Endothelial cell of umbilical vein (primary cell): ENCODE data around the gene SLC12A9. TPM values are rescaled to one million over a fixed set of nuclear protein-coding genes. Genes with fewer than 3 reads are reported as not detected.

Experiments
- BruUV-seq: library from RNA; stranded (reverse); fragments of 400-500 nt; replicated peaks from 2 replicates; lab custom pipeline; 2021; lab: Mats Ljungman, UMichigan
- CTCF ChIA-PET: fragments of 300-600, 350-600 bp; sonication (Branson Sonifier 250); formaldehyde crosslinking; loops from one replicate; lab custom pipeline; 2021; ENCODE audit warnings: antibody characterized with exemption, inconsistent platforms; lab: Charles Lee
- POLR2A ChIA-PET: fragments of 300-600, 350-600 bp; sonication (Branson Sonifier 250); formaldehyde crosslinking; loops from one replicate; lab custom pipeline; 2021; ENCODE audit warnings: antibody characterized with exemption, inconsistent platforms; lab: Charles Lee
- DNase-seq: peaks from one replicate; pipeline ENCODE4 v3.0.0-alpha.2; 2011; ENCODE audit warnings: low read depth, low spot score
- FAIRE-seq: peaks from 2 replicates; lab custom pipeline; 2011; peaks lifted over from hg19 to GRCh38; lab: Jason Lieb, UNC
- H2AFZ ChIP-seq: 2 replicates; pipeline ENCODE4 v1.6.0; 2012; ENCODE audit warnings: low read depth, low read length, control low read depth, inconsistent platforms
- H3K27ac ChIP-seq: 2 replicates; pipeline ENCODE4 v1.5.1; 2011; ENCODE audit warnings: low read depth, mild to moderate bottlenecking, control low read depth, low read length, moderate library complexity; ENCODE audit not compliant: insufficient read depth
- H3K27me3 ChIP-seq, 2 experiments: 2 replicates each; pipeline versions ENCODE4 v1.6.0 to v1.6.1; 2011; ENCODE audit warnings: low read length in 2 of 2, mixed read lengths in 1 of 2; ENCODE audit not compliant: control insufficient read depth in 2 of 2, insufficient read depth in 2 of 2
- H3K36me3 ChIP-seq, 2 experiments: 2 replicates in 1 of 2; 3 replicates in 1 of 2; pipeline ENCODE4 v1.5.1; 2011; ENCODE audit warnings: low read length in 2 of 2, mild to moderate bottlenecking in 1 of 2, moderate library complexity in 1 of 2; ENCODE audit not compliant: control insufficient read depth in 2 of 2, insufficient read depth in 2 of 2; ENCODE audit errors: extremely low read depth in 1 of 2
- H3K4me1 ChIP-seq: 3 replicates; pipeline ENCODE4 v1.5.1; 2011; ENCODE audit warnings: mild to moderate bottlenecking, low read length; ENCODE audit not compliant: control insufficient read depth, insufficient read depth; ENCODE audit errors: extremely low read depth
- H3K4me2 ChIP-seq: 2 replicates; pipeline ENCODE4 v1.6.1; 2011; ENCODE audit warnings: low read length, control low read depth, mixed read lengths; ENCODE audit not compliant: insufficient read depth
- H3K4me3 ChIP-seq, 3 experiments: fragments of 200-600 bp in 1 of 3; sonication (generic), shearing (Covaris generic) in 1 of 3; replicated peaks in 1 of 3; 2 replicates each; pipeline ENCODE4 v1.5.1; 2011 to 2016; ENCODE audit warnings: control low read depth in 3 of 3, low read length in 3 of 3, mild to moderate bottlenecking in 2 of 3, inconsistent platforms in 1 of 3, low read depth in 1 of 3, moderate library complexity in 1 of 3; ENCODE audit not compliant: insufficient read depth in 1 of 3
- H3K79me2 ChIP-seq: 2 replicates; pipeline ENCODE4 v1.6.0; 2012; ENCODE audit warnings: low read length, inconsistent platforms; ENCODE audit not compliant: control insufficient read depth, insufficient read depth
- H3K9ac ChIP-seq: replicated peaks from 2 replicates; pipeline ENCODE3; 2011; ENCODE audit warnings: low read length, control low read depth; ENCODE audit not compliant: insufficient read depth; ENCODE audit errors: extremely low read depth
- H3K9me1 ChIP-seq: replicated peaks from 3 replicates; pipeline ENCODE4 v1.6.0; 2011; ENCODE audit warnings: mild to moderate bottlenecking, low read length; ENCODE audit not compliant: control insufficient read depth, insufficient read depth; ENCODE audit errors: extremely low read depth
- H3K9me3 ChIP-seq: replicated peaks from 2 replicates; pipeline ENCODE4 v1.5.1; 2012; ENCODE audit warnings: low read length, inconsistent platforms; ENCODE audit not compliant: control insufficient read depth, insufficient read depth
- H4K20me1 ChIP-seq: replicated peaks from 2 replicates; pipeline ENCODE3; 2011; ENCODE audit warnings: mild to moderate bottlenecking, low read length; ENCODE audit not compliant: control insufficient read depth, insufficient read depth; ENCODE audit errors: extremely low read depth
- EZH2 ChIP-seq: IDR thresholded peaks from 2 replicates; pipeline ENCODE4 v1.6.1; 2012; ENCODE audit warnings: borderline replicate concordance, low read depth, mild to moderate bottlenecking, moderate library complexity, low read length, inconsistent platforms; ENCODE audit not compliant: severe bottlenecking
- FOS ChIP-seq: IDR thresholded peaks from 2 replicates; pipeline ENCODE4 v1.6.1; 2011; ENCODE audit warnings: mild to moderate bottlenecking, low read length, moderate library complexity, borderline replicate concordance; ENCODE audit not compliant: insufficient read depth
- GATA2 ChIP-seq: IDR thresholded peaks from 2 replicates; pipeline ENCODE4 v1.7.0; 2011; ENCODE audit warnings: low read depth, mild to moderate bottlenecking, moderate library complexity, mixed read lengths, low read length; ENCODE audit not compliant: insufficient read length, insufficient read depth
- JUN ChIP-seq: IDR thresholded peaks from 2 replicates; pipeline ENCODE4 v1.6.1; 2011; ENCODE audit warnings: borderline replicate concordance, low read depth; ENCODE audit not compliant: insufficient read length, insufficient read depth
- MAX ChIP-seq: IDR thresholded peaks from 2 replicates; pipeline ENCODE4 v1.6.1; 2011; ENCODE audit not compliant: insufficient read depth, insufficient read length
- MYC ChIP-seq: IDR thresholded peaks from one replicate; pipeline ENCODE4 v1.6.1; 2011; ENCODE audit warnings: mild to moderate bottlenecking, low read depth, low read length
- POLR2A ChIP-seq: IDR thresholded peaks from 2 replicates; pipeline ENCODE4 v1.6.1; 2012; ENCODE audit warnings: low read depth, mild to moderate bottlenecking, control low read depth, low read length
- POLR2AphosphoS5 ChIP-seq: IDR thresholded peaks from 2 replicates; pipeline ENCODE4 v1.6.1; 2012; ENCODE audit warnings: low read depth, mild to moderate bottlenecking, control low read depth, low read length, moderate library complexity; ENCODE audit not compliant: insufficient read depth
- dilution Hi-C: fragments of 300-500 bp; cut with MboI; formaldehyde crosslinking; loops from one replicate; pipeline ENCODE4 v1.15.0; 2019; ENCODE audit warnings: low sequenced_read_pairs; ENCODE audit not compliant: extremely low pct_ligation_motif_present
- intact Hi-C: fragments of 100-400 bp; cut with micrococcal nuclease; formaldehyde crosslinking; loops from one replicate; pipeline ENCODE4 v1.10.0; 2022
- polyA plus RNA-seq, 4 experiments: library from polyadenylated mRNA; depleted of rRNA in 3 of 4; stranded (reverse) in 3 of 4; unstranded in 1 of 4; fragments of >200 nt; gene quantifications; 2 replicates each; pipeline versions ENCODE4 v1.2.1 to v1.2.3, GENCODE V29; 2011 to 2012; ENCODE audit warnings: missing spikeins in 1 of 4
- total RNA-seq: library from RNA; stranded (reverse); gene quantifications from 2 replicates; pipeline ENCODE4 v1.2.3, GENCODE V29; 2021
- TF ChIP-seq, protein P1 (sequence below), 2 donors: IDR thresholded peaks; 1 replicate in 1 of 2; 2 replicates in 1 of 2; pipeline ENCODE4 v1.5.1; 2011; ENCODE audit warnings: low read length in 2 of 2, mild to moderate bottlenecking in 2 of 2, moderate library complexity in 2 of 2, control low read depth in 1 of 2, inconsistent platforms in 1 of 2, low read depth in 1 of 2; ENCODE audit not compliant: insufficient read depth in 1 of 2; ENCODE audit errors: extremely low read depth in 1 of 2

SLC12A9 gene
- total and polyA plus RNA-seq, 2 donors (not counting 3 experiments of a cell fraction or from before 2014, with no cell fraction given): 35.0 to 37.0 TPM

DNA sequence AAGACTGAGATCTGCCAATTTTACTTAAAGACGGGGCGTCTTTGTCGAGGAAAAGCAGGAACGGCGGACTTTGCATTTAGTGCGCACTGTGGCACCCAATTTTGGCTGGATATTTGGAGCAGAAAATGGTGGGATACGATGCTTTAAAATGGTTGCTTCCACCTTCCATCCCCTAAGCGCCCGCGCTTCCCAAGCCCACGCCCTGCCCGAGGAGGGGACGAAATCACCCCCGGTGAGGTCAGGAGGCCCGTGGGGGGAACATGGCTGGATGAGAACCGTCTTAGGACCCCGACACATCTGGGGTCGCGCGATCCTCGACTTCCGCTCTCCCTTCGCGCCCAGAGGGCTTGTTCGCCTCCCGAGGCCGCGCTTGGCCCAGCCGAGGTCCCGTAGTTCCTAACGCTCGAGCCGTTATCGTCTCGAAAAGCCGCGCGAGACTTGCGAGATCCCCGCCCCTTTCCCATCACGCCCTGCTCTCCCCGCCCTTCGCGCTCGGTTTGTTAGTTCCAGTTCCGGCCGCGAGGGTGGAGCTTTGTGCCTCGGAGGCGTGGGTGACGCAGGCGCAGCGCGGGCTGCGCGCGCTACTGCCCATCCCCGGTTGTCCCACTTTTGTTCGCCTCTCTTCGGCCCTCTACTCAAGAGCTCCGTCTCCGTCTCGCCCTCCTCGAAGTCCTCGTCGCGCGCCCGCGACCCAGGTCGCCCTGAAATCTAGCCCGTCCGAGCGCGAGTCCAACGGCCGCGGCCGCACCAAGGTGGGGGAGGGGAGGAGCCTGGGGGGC is 22.3 kb downstream of the SLC12A9 start, which contains the start of gene SRRT:
TSS of gene SRRT (plus strand) at position 527 of the 779 bp plus-strand sequence. CDS start 488 bp downstream, outside the sequence.
- dilution Hi-C loops: no loop called here
- peak; percentile 98 for FAIRE-seq
- BruUV-seq: TSS peak; percentile 97

More for the DNA sequence above, 22.3 kb downstream of the SLC12A9 start, which contains the start of gene SRRT:
- Histone ChIP-seq H3K79me2 (peaks cover 51% of the 10 kb centered on the region), H3K9me1 (no peaks in the 10 kb centered on the region), H3K4me3 (peak within 1 kb of the TSS; percentile 72 to 84 (median 79)), H3K36me3 (peaks cover 19 to 20% of the 10 kb centered on the region in 2 experiments), H3K4me2 (peak within 1 kb of the TSS; percentile 97), H2AFZ (peak within 1 kb of the TSS; percentile 87), H3K9me3 (no peaks in the 10 kb centered on the region), H3K27me3 (no peaks in the 10 kb centered on the region), H3K9ac (peak within 1 kb of the TSS; percentile 93), H3K4me1 (peaks cover 19% of the 10 kb centered on the region), H4K20me1 (no peaks in the 10 kb centered on the region), H3K27ac (peak within 1 kb of the TSS; percentile 89)
- intact Hi-C loops: loop anchor here (1.0 to 2.0 kb wide), 3 partner anchors 7 to 22 kb away; partner anchors contain the start of genes SLC12A9 and TRIP6
- peak; percentile 97 for DNase-seq
- ChIA-PET CTCF (interaction anchor here (0.7 to 2.4 kb wide), 10 partner anchors 9 to 203 kb away, joined by 3 to 14 read pairs (median 4); partner anchors contain the start of genes POP7, SLC12A9 and UFSP1), POLR2A (interaction anchor here (0.6 to 2.5 kb wide), 8 partner anchors 8 to 1530 kb away, joined by 3 to 27 read pairs (median 4); partner anchors contain the start of genes EPHB4, MOSPD3, POP7 and TRIP6)
- TF ChIP-seq EZH2 (no peak), POLR2AphosphoS5 (peak; percentile 96), MAX (peak; percentile 27), JUN (no peak), FOS (no peak), MYC (no peak), GATA2 (no peak), POLR2A (peak; percentile 91)
- TF ChIP-seq, protein P1, sequence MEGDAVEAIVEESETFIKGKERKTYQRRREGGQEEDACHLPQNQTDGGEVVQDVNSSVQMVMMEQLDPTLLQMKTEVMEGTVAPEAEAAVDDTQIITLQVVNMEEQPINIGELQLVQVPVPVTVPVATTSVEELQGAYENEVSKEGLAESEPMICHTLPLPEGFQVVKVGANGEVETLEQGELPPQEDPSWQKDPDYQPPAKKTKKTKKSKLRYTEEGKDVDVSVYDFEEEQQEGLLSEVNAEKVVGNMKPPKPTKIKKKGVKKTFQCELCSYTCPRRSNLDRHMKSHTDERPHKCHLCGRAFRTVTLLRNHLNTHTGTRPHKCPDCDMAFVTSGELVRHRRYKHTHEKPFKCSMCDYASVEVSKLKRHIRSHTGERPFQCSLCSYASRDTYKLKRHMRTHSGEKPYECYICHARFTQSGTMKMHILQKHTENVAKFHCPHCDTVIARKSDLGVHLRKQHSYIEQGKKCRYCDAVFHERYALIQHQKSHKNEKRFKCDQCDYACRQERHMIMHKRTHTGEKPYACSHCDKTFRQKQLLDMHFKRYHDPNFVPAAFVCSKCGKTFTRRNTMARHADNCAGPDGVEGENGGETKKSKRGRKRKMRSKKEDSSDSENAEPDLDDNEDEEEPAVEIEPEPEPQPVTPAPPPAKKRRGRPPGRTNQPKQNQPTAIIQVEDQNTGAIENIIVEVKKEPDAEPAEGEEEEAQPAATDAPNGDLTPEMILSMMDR (IDR thresholded peaks at IDR 0.05; ENCODE audit: extremely low read depth in 1 of 2, insufficient read depth in 1 of 2, low read depth in 1 of 2, low read length in 2 of 2): peak in 1 of 2 donors; percentile 31
